22Rv1 (cell line): ENCODE data around the gene VSTM4.

Experiments
- ZFX ChIP-seq: fragments of 450-650 bp; IDR thresholded peaks from 2 replicates; pipeline ENCODE4 v1.6.1; 2017; ENCODE audit warnings: antibody characterized with exemption, borderline replicate concordance
- TF ChIP-seq, protein P1 (sequence below): fragments of 450-650 bp; IDR thresholded peaks from 2 replicates; pipeline ENCODE4 v1.5.1; 2017; ENCODE audit warnings: mild to moderate bottlenecking

DNA sequence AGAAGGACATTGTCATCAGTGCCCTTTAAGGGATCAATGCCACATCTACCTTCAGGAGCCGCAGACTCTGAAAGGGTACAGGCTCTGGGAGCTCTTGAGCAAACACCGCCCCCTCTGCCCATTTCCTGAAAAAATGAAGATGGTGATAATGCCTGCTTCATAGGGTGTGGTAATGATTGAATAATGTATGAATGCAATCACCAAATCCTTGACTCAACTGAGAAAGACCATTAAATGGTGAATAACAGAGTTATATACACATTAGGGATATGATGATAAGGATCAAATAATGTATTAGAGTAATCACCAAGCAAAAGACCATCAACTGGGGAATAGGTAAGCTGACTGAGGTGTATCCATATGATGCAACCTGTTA lies 17.0 kb upstream of the VSTM4 start:
- TF ChIP-seq, protein P1, sequence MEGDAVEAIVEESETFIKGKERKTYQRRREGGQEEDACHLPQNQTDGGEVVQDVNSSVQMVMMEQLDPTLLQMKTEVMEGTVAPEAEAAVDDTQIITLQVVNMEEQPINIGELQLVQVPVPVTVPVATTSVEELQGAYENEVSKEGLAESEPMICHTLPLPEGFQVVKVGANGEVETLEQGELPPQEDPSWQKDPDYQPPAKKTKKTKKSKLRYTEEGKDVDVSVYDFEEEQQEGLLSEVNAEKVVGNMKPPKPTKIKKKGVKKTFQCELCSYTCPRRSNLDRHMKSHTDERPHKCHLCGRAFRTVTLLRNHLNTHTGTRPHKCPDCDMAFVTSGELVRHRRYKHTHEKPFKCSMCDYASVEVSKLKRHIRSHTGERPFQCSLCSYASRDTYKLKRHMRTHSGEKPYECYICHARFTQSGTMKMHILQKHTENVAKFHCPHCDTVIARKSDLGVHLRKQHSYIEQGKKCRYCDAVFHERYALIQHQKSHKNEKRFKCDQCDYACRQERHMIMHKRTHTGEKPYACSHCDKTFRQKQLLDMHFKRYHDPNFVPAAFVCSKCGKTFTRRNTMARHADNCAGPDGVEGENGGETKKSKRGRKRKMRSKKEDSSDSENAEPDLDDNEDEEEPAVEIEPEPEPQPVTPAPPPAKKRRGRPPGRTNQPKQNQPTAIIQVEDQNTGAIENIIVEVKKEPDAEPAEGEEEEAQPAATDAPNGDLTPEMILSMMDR: no peak
- TF ChIP-seq ZFX: no peak
